IMR-90 (cell line): Measurements from ENCODE around the gene RNASE7. TPM values are rescaled to one million over a fixed set of nuclear protein-coding genes. Genes with fewer than 3 reads are reported as not detected.

Experiments
- ATAC-seq: fragments of 200-7000 bp; cut with Tn5 transposase; 2 replicates; pipeline ENCODE4 v1.9.1; 2020; ENCODE audit warnings: low read depth, mild to moderate bottlenecking, moderate library complexity
- BruUV-seq: library from RNA; stranded (reverse); fragments of 400-500 nt; replicated peaks from 2 replicates; lab custom pipeline; 2021; lab: Mats Ljungman, UMichigan
- CTCF ChIA-PET: fragments of 300-600 bp; formaldehyde crosslinking; extraction: SDS; loops from one replicate; lab custom pipeline; 2021; ENCODE audit warnings: antibody characterized with exemption; lab: Yijun Ruan, JAX
- POLR2A ChIA-PET: fragments of 300-600 bp; sonication (Branson Sonifier 250); formaldehyde crosslinking; loops from one replicate; lab custom pipeline; 2022; ENCODE audit warnings: antibody characterized with exemption; ENCODE audit not compliant: unreplicated experiment; lab: Charles Lee
- DNase-seq: peaks from one replicate; pipeline ENCODE4 v3.0.0; 2013
- H2AFZ ChIP-seq: replicated peaks from 2 replicates; pipeline ENCODE3; 2013; ENCODE audit warnings: low read length, mild to moderate bottlenecking; ENCODE audit not compliant: poor library complexity
- H2AK5ac ChIP-seq: 2 replicates; pipeline ENCODE4 v1.6.1; 2013; ENCODE audit warnings: low read depth, low read length, inconsistent platforms
- H2AK9ac ChIP-seq: replicated peaks from 2 replicates; pipeline ENCODE3; 2013; ENCODE audit warnings: mild to moderate bottlenecking, low read depth, low read length, moderate library complexity; ENCODE audit not compliant: poor library complexity
- H2BK120ac ChIP-seq: 2 replicates; pipeline ENCODE4 v1.6.1; 2013; ENCODE audit warnings: low read depth, low read length, inconsistent platforms
- H2BK15ac ChIP-seq: 3 replicates; pipeline ENCODE4 v1.6.1; 2013; ENCODE audit warnings: low read depth, low read length, inconsistent platforms
- H2BK20ac ChIP-seq: 2 replicates; pipeline ENCODE4 v1.6.1; 2013; ENCODE audit warnings: low read depth, mild to moderate bottlenecking, inconsistent platforms, low read length, moderate library complexity
- H2BK5ac ChIP-seq: 2 replicates; pipeline ENCODE4 v1.6.1; 2013; ENCODE audit warnings: mild to moderate bottlenecking, low read depth, low read length, inconsistent platforms; ENCODE audit not compliant: poor library complexity, severe bottlenecking
- H3K14ac ChIP-seq: replicated peaks from 2 replicates; pipeline ENCODE4 v1.6.1; 2013; ENCODE audit warnings: low read depth, low read length, inconsistent platforms
- H3K18ac ChIP-seq: 2 replicates; pipeline ENCODE4 v1.6.1; 2013; ENCODE audit warnings: low read depth, low read length, control low read depth
- H3K23ac ChIP-seq: 2 replicates; pipeline ENCODE4 v1.6.1; 2013; ENCODE audit warnings: low read depth, low read length, inconsistent platforms
- H3K27ac ChIP-seq: 2 replicates; pipeline ENCODE4 v1.5.1; 2013; ENCODE audit warnings: mild to moderate bottlenecking, control low read depth, low read length; ENCODE audit not compliant: insufficient read depth
- H3K27me3 ChIP-seq: 2 replicates; pipeline ENCODE4 v1.6.1; 2013; ENCODE audit warnings: low read length; ENCODE audit not compliant: control insufficient read depth, insufficient read depth
- H3K36me3 ChIP-seq: 2 replicates; pipeline ENCODE4 v1.6.1; 2013; ENCODE audit warnings: low read length, mixed read lengths; ENCODE audit not compliant: control insufficient read depth, insufficient read depth
- H3K4ac ChIP-seq: 2 replicates; pipeline ENCODE4 v1.6.1; 2013; ENCODE audit warnings: low read depth, low read length, inconsistent platforms
- H3K4me1 ChIP-seq: 2 replicates; pipeline ENCODE4 v1.6.1; 2013; ENCODE audit warnings: low read length, mixed read lengths; ENCODE audit not compliant: control insufficient read depth, insufficient read depth
- H3K4me2 ChIP-seq: 2 replicates; pipeline ENCODE4 v1.6.1; 2013; ENCODE audit warnings: low read depth, mild to moderate bottlenecking, control low read depth, low read length, moderate library complexity
- H3K4me3 ChIP-seq: 2 replicates; pipeline ENCODE4 v1.5.1; 2013; ENCODE audit warnings: low read depth, mild to moderate bottlenecking, control low read depth, low read length, moderate library complexity; ENCODE audit not compliant: insufficient read depth
- H3K56ac ChIP-seq: 2 replicates; pipeline ENCODE4 v1.6.1; 2013; ENCODE audit warnings: low read length, inconsistent platforms; ENCODE audit not compliant: insufficient read depth; ENCODE audit errors: extremely low read depth
- H3K79me1 ChIP-seq, 2 experiments: 2 replicates each; pipeline ENCODE4 v1.6.1; 2013; ENCODE audit warnings: low read length in 2 of 2, inconsistent platforms in 1 of 2, low read depth in 1 of 2
- H3K9ac ChIP-seq: 2 replicates; pipeline ENCODE4 v1.6.1; 2013; ENCODE audit warnings: low read depth, low read length, control low read depth
- H3K9me1 ChIP-seq: 2 replicates; pipeline ENCODE4 v1.6.1; 2013; ENCODE audit warnings: low read length, inconsistent platforms; ENCODE audit not compliant: insufficient read depth
- H3K9me3 ChIP-seq: 2 replicates; pipeline ENCODE4 v1.6.1; 2013; ENCODE audit warnings: low read length; ENCODE audit not compliant: control insufficient read depth, insufficient read depth
- H4K20me1 ChIP-seq: 2 replicates; pipeline ENCODE4 v1.6.1; 2013; ENCODE audit warnings: low read length, inconsistent platforms; ENCODE audit not compliant: insufficient read depth
- H4K5ac ChIP-seq: 2 replicates; pipeline ENCODE4 v1.6.1; 2013; ENCODE audit warnings: mild to moderate bottlenecking, low read depth, low read length, control low read depth
- H4K8ac ChIP-seq, 2 experiments: 2 replicates each; pipeline ENCODE4 v1.6.1; 2013; ENCODE audit warnings: low read depth in 2 of 2, low read length in 2 of 2, control low read depth in 1 of 2, inconsistent platforms in 1 of 2
- H4K91ac ChIP-seq: 2 replicates; pipeline ENCODE4 v1.6.1; 2013; ENCODE audit warnings: low read depth, low read length, inconsistent platforms; ENCODE audit not compliant: insufficient read depth
- CEBPB ChIP-seq: IDR thresholded peaks from 2 replicates; pipeline ENCODE4 v1.6.1; 2012; ENCODE audit warnings: low read depth, low read length, improper control_type of control experiment
- CHD1 ChIP-seq: IDR thresholded peaks from 2 replicates; pipeline ENCODE4 v1.6.1; 2012; ENCODE audit warnings: low read depth, low read length, improper control_type of control experiment
- CTCF ChIP-seq: conservative IDR thresholded peaks from 2 replicates; pipeline ENCODE4 v1.5.1; 2012; ENCODE audit warnings: mild to moderate bottlenecking, low read depth, low read length, improper control_type of control experiment
- FOS ChIP-seq: fragments of 150-350 bp; IDR thresholded peaks from 2 replicates; pipeline ENCODE4 v1.6.1; 2016; ENCODE audit warnings: low read depth, low read length
- MAFK ChIP-seq: IDR thresholded peaks from 2 replicates; pipeline ENCODE4 v1.6.1; 2012; ENCODE audit warnings: low read depth, low read length, improper control_type of control experiment
- MXI1 ChIP-seq: IDR thresholded peaks from 2 replicates; pipeline ENCODE4 v1.6.1; 2012; ENCODE audit warnings: low read depth, mild to moderate bottlenecking, low read length, moderate library complexity, borderline replicate concordance
- RAD21 ChIP-seq: IDR thresholded peaks from 2 replicates; pipeline ENCODE4 v1.6.1; 2012; ENCODE audit warnings: low read length, improper control_type of control experiment
- RFX5 ChIP-seq: IDR thresholded peaks from 2 replicates; pipeline ENCODE4 v1.8.0; 2012; ENCODE audit warnings: low read depth, mild to moderate bottlenecking, low read length, moderate library complexity
- SMC3 ChIP-seq: fragments of 150-350 bp; IDR thresholded peaks from 2 replicates; pipeline ENCODE4 v1.6.1; 2016; ENCODE audit warnings: low read depth, mild to moderate bottlenecking, antibody characterized with exemption, low read length, moderate library complexity
- WGBS, 2 experiments: methylation state at CpG; one replicate each; pipeline versions ENCODE4 v1.1.5 to v1.1.7; 2013; ENCODE audit warnings: missing lambda C conversion rate in 2 of 2; ENCODE audit not compliant: insufficient read length in 1 of 2; ENCODE audit errors: extremely low coverage in 2 of 2; 5-methylcytosine and 5-hydroxymethylcytosine counted together
- dilution Hi-C: fragments of 300-500 bp; cut with HindIII; formaldehyde crosslinking; loops from one replicate; pipeline ENCODE4 v1.14.3; 2018; ENCODE audit warnings: low sequenced_read_pairs; ENCODE audit not compliant: unreplicated experiment
- in situ Hi-C: fragments of 300-500 bp; cut with MboI; formaldehyde crosslinking; loops from 3 replicates; pipeline ENCODE4 v1.14.3; 2019; ENCODE audit warnings: low sequenced_read_pairs, inconsistent platforms, mixed read lengths
- intact Hi-C: fragments of 100-400 bp; cut with micrococcal nuclease; formaldehyde crosslinking; loops from 2 replicates; pipeline ENCODE4 v1.10.0; 2022
- polyA plus RNA-seq, 3 experiments: library from polyadenylated mRNA; depleted of rRNA; stranded (reverse); fragments of >200 nt; gene quantifications; 2 replicates each; pipeline ENCODE4 v1.2.3, GENCODE V29; 2012; ENCODE audit warnings: low replicate concordance in 1 of 3
- total RNA-seq: library from RNA; depleted of rRNA; stranded (reverse); fragments of >200 nt; gene quantifications from 2 replicates; pipeline ENCODE4 v1.2.3, GENCODE V29; 2012

The RNASE7 gene
- total and polyA plus RNA-seq, 2 of the 4 experiments (the other 2 are of a cell fraction), result not detected

- H3K4ac ChIP-seq, result no peak overlapping the region
- dilution Hi-C loops, result no loop called here
- no peak overlapping the region for H3K4me3 ChIP-seq
- no peak overlapping the region for H3K56ac ChIP-seq
- H4K5ac ChIP-seq, result no peak overlapping the region
- no peak overlapping the region for H4K91ac ChIP-seq
- intact Hi-C loops, result no loop called here
- BruUV-seq, result no TSS peak
- no peaks in the 10 kb centered on the region for H3K9me3 ChIP-seq
- H3K36me3 ChIP-seq, result no peaks in the 10 kb centered on the region
- H3K9ac ChIP-seq, result no peak overlapping the region
- H4K8ac ChIP-seq, result no peak overlapping the region
- no peak overlapping the region for H2BK5ac ChIP-seq
- peaks cover 4% of the 10 kb centered on the region for H4K20me1 ChIP-seq
- peaks cover 11% of the 10 kb centered on the region for H3K4me1 ChIP-seq
- WGBS, 2 experiments, result 100% methylated on average over 1 of the region's 7 CpGs; no CpG with 5 or more reads in 1 of the 2 experiments
- no peak overlapping the region for H3K23ac ChIP-seq
- no peak overlapping the region for H2AK9ac ChIP-seq
- H2BK20ac ChIP-seq, result no peak overlapping the region
- H2AK5ac ChIP-seq, result no peak overlapping the region
- H3K18ac ChIP-seq, result no peak overlapping the region
- peaks cover 3% of the 10 kb centered on the region; the same call in 1 of the 2 replicates for H3K9me1 ChIP-seq
- TF ChIP-seq RAD21 (peak; percentile 26; the same call in 1 of the 2 replicates), MXI1 (no peak), CTCF (peak; percentile 26; the same call in 1 of the 2 replicates), CHD1 (no peak), CEBPB (no peak), RFX5 (no peak), SMC3 (peak; percentile 8; the same call in 1 of the 2 replicates), MAFK (no peak), FOS (no peak)
- H2AFZ ChIP-seq, result no peak overlapping the region
- DNase-seq (no peak), ATAC-seq (no peak)
- H3K27me3 ChIP-seq, result no peaks in the 10 kb centered on the region
- ChIA-PET CTCF (interaction anchor here (0.6 to 2.8 kb wide), 7 partner anchors 20 to 52 kb away, joined by 3 to 20 read pairs (median 7); no protein-coding TSS in a partner anchor), POLR2A (no interaction called here)
- H3K14ac ChIP-seq, result no peak overlapping the region
- peaks cover 0 to 16% of the 10 kb centered on the region in 2 experiments; a peak in 2 of 4 replicates for H3K79me1 ChIP-seq
- no peak overlapping the region for H2BK120ac ChIP-seq
- H3K4me2 ChIP-seq, result no peak overlapping the region
- in situ Hi-C loops, result no loop called here
- H3K27ac ChIP-seq, result no peak overlapping the region
- no peak overlapping the region for H2BK15ac ChIP-seq
Measured at GRCh38 chr14:21066882-21067502, 24.8 kb downstream of the RNASE7 start.
